Smooth muscle cell (in vitro differentiated cells): ENCODE data around the gene DMRT2. TPM values are rescaled to one million over a fixed set of nuclear protein-coding genes. Genes with fewer than 3 reads are reported as not detected.

ENCODE experiments used
- DNase-seq: peaks from one replicate; lab custom pipeline; 2025; ENCODE audit not compliant: unreplicated experiment; lab: John Stamatoyannopoulos, UW
- H2AFZ ChIP-seq: fragments of 200-600 bp; sonication (generic); 2 replicates; pipeline ENCODE4 v1.6.0; 2016; ENCODE audit warnings: antibody characterized with exemption, low read depth, mild to moderate bottlenecking
- H3F3A ChIP-seq: fragments of 200-600 bp; sonication (generic); 2 replicates; pipeline ENCODE4 v1.6.0; 2017; ENCODE audit warnings: antibody characterized with exemption, low read depth
- H3K27ac ChIP-seq: fragments of 200-600 bp; sonication (generic); 2 replicates; pipeline ENCODE4 v1.5.1; 2016; ENCODE audit warnings: low read depth, mild to moderate bottlenecking
- H3K27me3 ChIP-seq: fragments of 200-600 bp; sonication (generic); 2 replicates; pipeline ENCODE4 v1.6.1; 2016; ENCODE audit warnings: low read depth, mild to moderate bottlenecking
- H3K36me3 ChIP-seq: fragments of 200-600 bp; sonication (generic); 2 replicates; pipeline ENCODE4 v1.5.1; 2016; ENCODE audit warnings: low read depth
- H3K4me1 ChIP-seq: fragments of 200-600 bp; sonication (generic); 2 replicates; pipeline ENCODE4 v1.5.1; 2016; ENCODE audit warnings: low read depth
- H3K4me2 ChIP-seq: fragments of 200-600 bp; sonication (generic); 2 replicates; pipeline ENCODE4 v1.6.0; 2016; ENCODE audit warnings: mild to moderate bottlenecking
- H3K4me3 ChIP-seq: fragments of 200-600 bp; sonication (generic); 2 replicates; pipeline ENCODE4 v1.5.1; 2016; ENCODE audit warnings: mild to moderate bottlenecking
- H3K79me2 ChIP-seq: fragments of 200-600 bp; sonication (generic); 2 replicates; pipeline ENCODE4 v1.6.0; 2016; ENCODE audit warnings: low read depth, mild to moderate bottlenecking
- H3K9ac ChIP-seq: fragments of 200-600 bp; sonication (generic); 2 replicates; pipeline ENCODE4 v1.6.0; 2016; ENCODE audit warnings: low read depth
- H3K9me3 ChIP-seq: fragments of 200-600 bp; sonication (generic); replicated peaks from 2 replicates; pipeline ENCODE4 v1.5.1; 2016; ENCODE audit warnings: low read depth
- H4K20me1 ChIP-seq: fragments of 200-600 bp; sonication (generic); 2 replicates; pipeline ENCODE4 v1.6.0; 2016; ENCODE audit warnings: low read depth
- WGBS: methylation state at CpG from one replicate; pipeline ENCODE4 v1.1.7; 2016; ENCODE audit warnings: low lambda C conversion rate; 5-methylcytosine and 5-hydroxymethylcytosine counted together
- polyA plus RNA-seq: library from polyadenylated mRNA; unstranded; fragments of >200 nt; fragmentation: Nextera tagmentation; extraction: Ambion mirVana; gene quantifications from 2 replicates; pipeline ENCODE4 v1.2.1, GENCODE V29; 2016
- total RNA-seq: library from RNA; depleted of rRNA; stranded (reverse); fragments of >200 nt; gene quantifications from 2 replicates; pipeline ENCODE4 v1.2.3, GENCODE V29; 2014
- TF ChIP-seq, protein P1 (sequence below): fragments of 200-600 bp; sonication (generic); IDR thresholded peaks from 2 replicates; pipeline ENCODE4 v1.5.1; 2017; ENCODE audit warnings: borderline replicate concordance, mild to moderate bottlenecking, antibody characterized with exemption; ENCODE audit not compliant: insufficient read depth, poor library complexity, severe bottlenecking

Gene DMRT2
- total and polyA plus RNA-seq, 2 experiments from 2014 or later: not detected

DNA sequence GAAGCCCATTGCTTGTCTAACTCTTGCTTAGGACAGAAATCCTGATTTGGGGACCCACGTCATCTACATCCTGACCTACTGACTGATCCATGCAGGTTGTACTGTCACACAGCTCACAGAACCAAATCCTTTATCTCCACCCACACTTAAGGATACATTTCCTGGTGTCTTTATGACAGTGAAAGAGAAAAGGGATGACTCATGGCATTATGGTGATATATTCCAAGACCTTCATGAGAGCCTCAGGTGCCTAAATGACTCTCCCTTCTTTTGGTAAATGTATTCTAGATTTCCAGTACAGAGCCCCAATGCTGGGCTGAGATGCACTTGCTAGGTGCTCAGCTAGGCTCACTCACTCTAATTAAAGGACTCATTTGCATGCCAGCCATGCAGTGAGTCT, 26.0 kb upstream of the DMRT2 start:
- WGBS: 74% methylated on average over 1 of the region's 1 CpG
- H2AFZ ChIP-seq: no peak overlapping the region
- H3K4me1 ChIP-seq: no peaks in the 10 kb centered on the region
- TF ChIP-seq, protein P1, sequence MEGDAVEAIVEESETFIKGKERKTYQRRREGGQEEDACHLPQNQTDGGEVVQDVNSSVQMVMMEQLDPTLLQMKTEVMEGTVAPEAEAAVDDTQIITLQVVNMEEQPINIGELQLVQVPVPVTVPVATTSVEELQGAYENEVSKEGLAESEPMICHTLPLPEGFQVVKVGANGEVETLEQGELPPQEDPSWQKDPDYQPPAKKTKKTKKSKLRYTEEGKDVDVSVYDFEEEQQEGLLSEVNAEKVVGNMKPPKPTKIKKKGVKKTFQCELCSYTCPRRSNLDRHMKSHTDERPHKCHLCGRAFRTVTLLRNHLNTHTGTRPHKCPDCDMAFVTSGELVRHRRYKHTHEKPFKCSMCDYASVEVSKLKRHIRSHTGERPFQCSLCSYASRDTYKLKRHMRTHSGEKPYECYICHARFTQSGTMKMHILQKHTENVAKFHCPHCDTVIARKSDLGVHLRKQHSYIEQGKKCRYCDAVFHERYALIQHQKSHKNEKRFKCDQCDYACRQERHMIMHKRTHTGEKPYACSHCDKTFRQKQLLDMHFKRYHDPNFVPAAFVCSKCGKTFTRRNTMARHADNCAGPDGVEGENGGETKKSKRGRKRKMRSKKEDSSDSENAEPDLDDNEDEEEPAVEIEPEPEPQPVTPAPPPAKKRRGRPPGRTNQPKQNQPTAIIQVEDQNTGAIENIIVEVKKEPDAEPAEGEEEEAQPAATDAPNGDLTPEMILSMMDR: no peak
- H3K36me3 ChIP-seq: no peaks in the 10 kb centered on the region
- peaks cover 3% of the 10 kb centered on the region for H3K9me3 ChIP-seq
- no peak overlapping the region for H3K4me2 ChIP-seq
- no peak overlapping the region for H3K27ac ChIP-seq
- H3K27me3 ChIP-seq: no peaks in the 10 kb centered on the region
- H3F3A ChIP-seq: no peaks in the 10 kb centered on the region
- no peak for DNase-seq
- H4K20me1 ChIP-seq: no peaks in the 10 kb centered on the region
- no peak overlapping the region for H3K9ac ChIP-seq
- no peaks in the 10 kb centered on the region for H3K79me2 ChIP-seq
- no peak overlapping the region for H3K4me3 ChIP-seq

DNA sequence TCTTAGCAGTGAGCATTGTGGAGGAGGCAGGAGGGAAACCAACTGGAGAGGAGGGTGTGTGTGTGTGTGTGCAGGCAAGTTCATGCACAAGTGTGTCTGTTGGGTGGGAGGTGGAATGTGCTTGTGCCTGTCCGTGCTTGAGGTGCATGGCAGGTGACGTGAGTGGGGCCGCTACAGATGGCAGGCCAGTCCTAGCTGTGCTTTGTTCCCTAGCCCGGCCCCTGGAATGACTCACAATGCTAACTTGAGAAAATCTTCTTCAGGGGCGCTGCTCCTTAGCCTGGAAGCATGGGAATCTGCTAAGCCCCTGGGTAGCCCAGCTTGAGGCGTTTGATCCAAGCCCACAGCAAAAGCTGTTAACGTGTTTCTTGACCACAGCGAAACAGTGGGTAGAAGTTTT, 25.0 kb upstream of the DMRT2 start:
- H3K4me2 ChIP-seq: no peak overlapping the region
- no peak overlapping the region for H3K27ac ChIP-seq
- no peaks in the 10 kb centered on the region for H3K27me3 ChIP-seq
- no peaks in the 10 kb centered on the region for H3F3A ChIP-seq
- no peaks in the 10 kb centered on the region for H3K4me1 ChIP-seq
- peaks cover 3% of the 10 kb centered on the region for H3K9me3 ChIP-seq
- H3K36me3 ChIP-seq: no peaks in the 10 kb centered on the region
- H3K9ac ChIP-seq: no peak overlapping the region
- H4K20me1 ChIP-seq: no peaks in the 10 kb centered on the region
- 76% methylated on average over 7 of the region's 8 CpGs for WGBS
- H2AFZ ChIP-seq: no peak overlapping the region
- TF ChIP-seq, protein P1: no peak
- DNase-seq: no peak
- H3K79me2 ChIP-seq: no peaks in the 10 kb centered on the region
- H3K4me3 ChIP-seq: no peak overlapping the region

DNA sequence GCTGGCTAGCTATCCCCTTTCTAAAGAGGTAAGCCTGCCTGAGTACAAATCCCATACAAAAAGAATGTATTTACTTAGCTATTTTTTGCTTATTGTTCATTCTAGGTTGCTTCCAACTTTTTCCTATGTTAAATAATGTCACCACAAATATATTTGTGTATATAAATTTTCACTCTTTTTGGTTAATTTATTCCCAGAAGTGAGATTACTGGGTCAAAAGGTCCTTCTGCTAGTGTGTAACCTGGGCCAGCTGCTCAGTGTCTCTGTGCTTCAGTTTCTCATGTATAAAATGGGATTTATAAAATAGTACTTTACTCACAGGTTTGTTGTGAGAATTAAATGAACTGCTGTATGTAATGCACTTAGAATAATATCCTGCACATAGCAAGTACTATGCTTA, 23.9 kb upstream of the DMRT2 start:
- H3K9me3 ChIP-seq: peaks cover 3% of the 10 kb centered on the region
- TF ChIP-seq, protein P1: no peak
- H3K4me2 ChIP-seq: no peak overlapping the region
- H3F3A ChIP-seq: no peaks in the 10 kb centered on the region
- DNase-seq: no peak
- H4K20me1 ChIP-seq: no peaks in the 10 kb centered on the region
- no peaks in the 10 kb centered on the region for H3K79me2 ChIP-seq
- no peak overlapping the region for H3K9ac ChIP-seq
- no peak overlapping the region for H3K27ac ChIP-seq
- no peak overlapping the region for H3K4me3 ChIP-seq
- no peaks in the 10 kb centered on the region for H3K36me3 ChIP-seq
- H3K27me3 ChIP-seq: no peaks in the 10 kb centered on the region
- H3K4me1 ChIP-seq: no peaks in the 10 kb centered on the region
- H2AFZ ChIP-seq: no peak overlapping the region

DNA sequence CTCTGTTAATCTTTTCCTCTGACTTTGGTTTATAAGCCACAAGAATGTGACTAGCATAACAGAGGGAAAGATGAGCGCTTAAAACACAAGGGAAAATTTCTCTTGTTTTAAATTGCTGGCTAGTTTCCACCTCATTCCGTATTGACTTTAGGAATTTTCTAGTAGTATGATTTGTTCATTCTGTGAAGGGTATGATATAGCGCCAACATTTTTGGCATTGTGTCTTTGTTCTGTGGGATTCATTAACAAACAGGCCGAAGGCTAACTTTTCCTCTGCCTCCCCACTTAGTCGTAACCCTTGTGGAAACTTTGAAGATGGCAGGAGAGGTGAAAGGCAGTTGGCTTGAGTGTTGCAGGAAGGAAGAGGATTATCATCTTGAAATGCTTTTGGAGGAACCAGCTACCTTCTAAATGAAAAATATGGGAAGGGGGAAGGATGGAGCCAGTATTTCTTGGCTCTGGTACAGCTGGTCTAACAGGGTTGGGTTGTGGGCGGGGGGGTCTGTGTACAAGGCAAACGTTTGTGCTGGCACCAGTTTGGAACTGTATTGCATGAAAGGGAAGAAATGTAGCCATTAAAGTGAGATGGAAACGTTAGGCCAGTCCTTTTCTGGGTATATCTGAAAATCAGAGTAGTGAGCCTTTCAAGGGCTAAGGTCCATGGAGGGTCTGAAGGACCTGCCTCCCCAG, 21.5 kb upstream of the DMRT2 start:
- H3K4me1 ChIP-seq: no peaks in the 10 kb centered on the region
- no peaks in the 10 kb centered on the region for H3K79me2 ChIP-seq
- H3K27ac ChIP-seq: no peak overlapping the region
- H3K4me3 ChIP-seq: no peak overlapping the region
- no peak overlapping the region for H3K4me2 ChIP-seq
- TF ChIP-seq, protein P1: no peak
- no peaks in the 10 kb centered on the region for H3K27me3 ChIP-seq
- no peaks in the 10 kb centered on the region for H3K9me3 ChIP-seq
- H3F3A ChIP-seq: no peaks in the 10 kb centered on the region
- no peak overlapping the region for H2AFZ ChIP-seq
- H4K20me1 ChIP-seq: no peaks in the 10 kb centered on the region
- DNase-seq: no peak
- H3K9ac ChIP-seq: no peak overlapping the region
- H3K36me3 ChIP-seq: no peaks in the 10 kb centered on the region
- 62% methylated on average over 8 of the region's 8 CpGs for WGBS
